A549 (cell line): ENCODE data around the gene CHKA.

ENCODE experiments used
- CTCF ChIP-seq: fragments of >200 bp; sonication (Bioruptor Twin); formaldehyde crosslinking; IDR thresholded peaks from 3 replicates; pipeline ENCODE4 v1.5.1; 2016
- EP300 ChIP-seq, 2 experiments: fragments of >200 bp; sonication (Bioruptor Twin); formaldehyde crosslinking; IDR thresholded peaks; 2 replicates in 1 of 2; 3 replicates in 1 of 2; pipeline ENCODE4 v1.6.1; 2016 to 2017
- JUN ChIP-seq, 2 experiments: fragments of >200 bp; sonication (Bioruptor Twin); formaldehyde crosslinking; IDR thresholded peaks; 2 replicates in 1 of 2; 3 replicates in 1 of 2; pipeline ENCODE4 v1.6.1; 2016 to 2017
- NPAS2 ChIP-seq: fragments of 250-450 bp; sonication (Bioruptor Pico); IDR thresholded peaks from 2 replicates; pipeline ENCODE4 v1.8.0; 2022; ENCODE audit warnings: mild to moderate bottlenecking, moderate library complexity, borderline replicate concordance
- POLR2A ChIP-seq: IDR thresholded peaks from 2 replicates; pipeline ENCODE4 v1.6.1; 2012; ENCODE audit warnings: mild to moderate bottlenecking, low read length
- REST ChIP-seq: fragments of 200-600 bp; sonication (generic); IDR thresholded peaks from 2 replicates; pipeline ENCODE4 v1.6.1; 2016; ENCODE audit warnings: antibody characterized with exemption, mild to moderate bottlenecking, moderate library complexity
- TP53 ChIP-seq: fragments of 250-450 bp; sonication (Bioruptor Pico); IDR thresholded peaks from 2 replicates; pipeline ENCODE4 v1.5.0; 2021; ENCODE audit warnings: mild to moderate bottlenecking, moderate library complexity
- ZNF302 ChIP-seq: fragments of 250-450 bp; sonication (Bioruptor Pico); IDR thresholded peaks from 2 replicates; pipeline ENCODE4 v1.9.0; 2021; ENCODE audit warnings: inconsistent platforms, mild to moderate bottlenecking, moderate library complexity

GRCh38 chr11:68163691-68164090 lies 42.5 kb upstream of the CHKA start:
- TF ChIP-seq NPAS2 (CRISPR knock-in tag) (no peak), CTCF (no peak), EP300 (IDR thresholded peaks at IDR 0.05) (no peak), POLR2A (no peak), REST (no peak), ZNF302 (no peak), TP53 (CRISPR knock-in tag) (no peak), JUN (IDR thresholded peaks at IDR 0.05) (no peak)
